Colon (tissue), 2 donors: ENCODE results near the gene NFAT5.
"Not testable (repeated sequence)": the region's sequence is repeated elsewhere in the genome, so short reads cannot be mapped to it uniquely, and the experiment has no call there.

ENCODE experiments used
- FAIRE-seq: peaks from 2 replicates; lab custom pipeline; 2012; peaks lifted over from hg19 to GRCh38; lab: Jason Lieb, UNC
- donor health status: control.
- donor health status: control.

NFAT5 gene

DNA sequence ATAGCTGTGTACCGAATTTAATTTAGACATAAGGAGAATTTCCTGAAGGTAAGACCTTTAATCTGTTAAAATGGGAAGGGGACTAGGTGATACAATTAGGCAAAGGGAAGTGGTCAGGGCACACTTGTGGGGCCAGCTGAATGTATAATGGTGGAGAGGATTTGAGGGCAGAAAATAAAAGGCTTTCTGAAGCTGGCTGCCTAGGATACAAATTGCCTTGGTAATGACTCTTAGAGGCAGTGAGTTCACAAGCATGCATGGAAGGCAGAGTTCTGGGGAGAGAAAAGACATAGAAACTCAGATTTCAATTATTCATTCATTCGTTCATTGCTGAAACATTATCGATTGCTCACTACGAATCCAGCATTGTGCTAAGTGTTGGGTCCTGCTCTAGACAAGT is 12.4 kb upstream of the NFAT5 start:
- FAIRE-seq: no peak

DNA sequence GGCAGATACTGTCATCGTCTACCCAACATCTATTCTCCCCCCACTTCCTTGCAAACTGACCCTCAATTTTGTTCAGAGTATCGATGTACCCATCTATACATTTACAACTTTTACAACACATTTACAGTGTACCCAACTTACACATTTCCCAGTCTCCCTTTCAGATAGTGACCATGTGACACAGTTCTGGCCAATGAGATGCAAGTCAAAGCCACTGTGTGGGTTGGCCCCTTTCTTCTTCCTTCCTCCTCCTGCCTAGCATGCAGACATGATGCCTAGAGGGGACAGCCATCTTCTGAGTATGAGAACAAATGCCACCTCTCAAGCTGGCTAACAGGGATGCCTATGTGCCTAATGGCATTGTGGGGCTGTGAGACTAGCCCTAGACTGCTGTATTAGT is 11.3 kb upstream of the NFAT5 start:
- no peak for FAIRE-seq

DNA sequence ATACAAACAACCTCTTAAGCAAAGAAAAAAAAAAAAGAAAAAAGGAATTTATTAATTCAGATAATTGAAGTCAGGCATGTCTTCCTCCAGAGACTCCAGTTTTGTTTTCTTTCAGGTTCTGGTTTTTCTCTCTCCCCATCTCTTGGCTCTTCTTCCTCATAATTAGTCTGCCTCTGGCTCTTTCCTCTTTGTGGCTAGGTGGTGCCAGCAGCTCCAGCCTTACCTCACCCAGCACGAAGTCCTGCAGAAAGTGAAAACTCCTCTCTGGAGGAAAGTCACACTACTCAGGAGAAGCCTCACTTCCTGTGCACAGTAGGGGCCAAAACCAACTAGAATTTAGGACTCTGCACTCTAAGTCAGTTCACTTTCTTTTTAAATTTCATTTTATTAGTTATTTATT is 10.3 kb upstream of the NFAT5 start:
- no peak for FAIRE-seq

DNA sequence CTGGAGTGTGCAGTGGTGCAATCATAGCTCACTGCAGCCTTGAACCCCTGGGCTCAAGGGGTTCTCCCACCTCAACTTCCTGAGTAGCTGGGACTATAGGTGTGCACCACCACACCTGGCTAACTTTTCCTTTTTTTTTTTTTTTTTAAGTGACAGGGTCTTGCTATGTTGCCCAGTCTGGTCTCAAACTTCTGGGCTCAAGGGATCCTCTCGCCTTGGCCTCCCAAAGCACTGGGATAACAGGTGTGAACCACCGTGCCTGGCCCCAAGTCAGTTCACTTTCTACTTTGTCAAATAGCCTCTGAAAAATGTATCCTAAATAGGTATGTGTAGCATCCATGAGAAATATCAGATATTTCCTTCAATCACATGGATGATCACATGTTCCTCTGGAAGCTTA is 9.9 kb upstream of the NFAT5 start:
- FAIRE-seq: no peak

DNA sequence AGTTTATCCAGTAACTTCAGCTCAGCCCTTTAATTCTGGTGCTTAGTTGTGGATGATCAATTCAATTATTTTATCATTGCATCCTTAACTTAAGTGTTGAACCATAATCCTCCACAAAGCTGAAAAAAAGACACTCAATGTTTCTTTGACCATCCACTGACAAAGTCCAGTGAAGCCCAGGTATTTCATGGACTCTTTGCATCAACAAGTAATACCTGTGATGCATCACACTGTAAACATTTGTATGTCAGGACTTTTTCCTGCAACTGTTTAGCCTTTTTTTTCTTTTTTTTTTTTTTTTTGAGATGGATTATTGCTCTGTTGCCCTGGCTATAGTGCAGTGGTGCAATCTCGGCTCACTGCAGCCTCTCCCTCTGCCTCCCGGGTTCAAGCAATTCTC is 6.6 kb upstream of the NFAT5 start:
- FAIRE-seq: no peak

DNA sequence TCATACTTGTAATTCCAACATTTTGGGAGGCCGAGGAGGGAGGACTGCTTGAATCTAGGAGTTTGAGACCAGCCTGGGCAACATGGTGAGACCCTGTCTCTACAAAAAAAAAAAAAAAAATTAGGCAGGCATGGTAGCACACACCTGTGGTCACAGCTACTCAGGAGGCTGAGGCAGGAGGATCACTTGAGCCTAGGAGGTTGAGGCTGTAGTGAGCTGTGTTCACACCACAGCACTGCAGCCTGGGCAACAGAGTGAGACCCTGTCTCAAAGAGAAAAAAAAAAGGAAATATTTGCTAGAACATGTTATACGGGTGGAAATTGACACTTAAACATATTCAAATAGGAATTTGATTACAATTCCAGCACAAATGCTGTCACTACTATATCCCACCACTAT is 4.4 kb upstream of the NFAT5 start:
- not testable (repeated sequence) for FAIRE-seq

DNA sequence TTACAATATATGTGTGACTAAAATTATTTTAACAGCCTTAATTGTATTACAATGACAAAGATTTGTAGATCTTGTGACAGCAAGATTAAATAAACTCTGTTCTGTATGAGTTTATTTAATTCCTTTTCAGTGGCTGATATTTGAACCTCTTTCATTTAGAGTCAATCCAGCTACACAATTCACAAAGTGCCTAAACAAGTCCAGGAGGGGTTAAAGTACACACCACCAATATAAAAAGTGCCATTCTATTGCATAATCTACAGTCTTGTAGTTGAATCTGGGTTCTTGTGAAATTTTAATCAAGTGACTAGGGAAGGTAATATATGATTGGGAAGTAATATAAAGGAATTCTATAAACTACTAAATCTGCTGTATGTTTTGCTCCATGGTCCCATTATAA is 3.9 kb upstream of the NFAT5 start:
- FAIRE-seq: no peak

DNA sequence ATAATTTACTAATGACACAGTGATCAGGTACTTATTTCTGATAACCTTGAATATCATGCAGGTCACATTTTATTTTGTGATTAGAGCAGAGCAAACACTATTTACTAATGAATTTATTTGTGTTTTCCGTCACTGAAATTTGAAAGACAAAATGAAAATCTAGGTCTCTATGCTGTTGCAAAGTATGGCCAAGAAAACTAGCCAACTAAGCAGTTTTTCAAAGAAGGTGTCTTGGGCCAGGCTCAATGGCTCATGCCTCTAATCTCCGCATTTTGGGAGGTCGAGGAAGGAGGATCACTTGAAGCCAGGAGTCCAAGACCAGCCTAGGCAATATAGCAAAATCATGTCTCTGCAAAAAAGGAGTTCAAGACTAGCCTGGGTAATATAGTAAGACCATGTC is 3.0 kb upstream of the NFAT5 start:
- no peak for FAIRE-seq

DNA sequence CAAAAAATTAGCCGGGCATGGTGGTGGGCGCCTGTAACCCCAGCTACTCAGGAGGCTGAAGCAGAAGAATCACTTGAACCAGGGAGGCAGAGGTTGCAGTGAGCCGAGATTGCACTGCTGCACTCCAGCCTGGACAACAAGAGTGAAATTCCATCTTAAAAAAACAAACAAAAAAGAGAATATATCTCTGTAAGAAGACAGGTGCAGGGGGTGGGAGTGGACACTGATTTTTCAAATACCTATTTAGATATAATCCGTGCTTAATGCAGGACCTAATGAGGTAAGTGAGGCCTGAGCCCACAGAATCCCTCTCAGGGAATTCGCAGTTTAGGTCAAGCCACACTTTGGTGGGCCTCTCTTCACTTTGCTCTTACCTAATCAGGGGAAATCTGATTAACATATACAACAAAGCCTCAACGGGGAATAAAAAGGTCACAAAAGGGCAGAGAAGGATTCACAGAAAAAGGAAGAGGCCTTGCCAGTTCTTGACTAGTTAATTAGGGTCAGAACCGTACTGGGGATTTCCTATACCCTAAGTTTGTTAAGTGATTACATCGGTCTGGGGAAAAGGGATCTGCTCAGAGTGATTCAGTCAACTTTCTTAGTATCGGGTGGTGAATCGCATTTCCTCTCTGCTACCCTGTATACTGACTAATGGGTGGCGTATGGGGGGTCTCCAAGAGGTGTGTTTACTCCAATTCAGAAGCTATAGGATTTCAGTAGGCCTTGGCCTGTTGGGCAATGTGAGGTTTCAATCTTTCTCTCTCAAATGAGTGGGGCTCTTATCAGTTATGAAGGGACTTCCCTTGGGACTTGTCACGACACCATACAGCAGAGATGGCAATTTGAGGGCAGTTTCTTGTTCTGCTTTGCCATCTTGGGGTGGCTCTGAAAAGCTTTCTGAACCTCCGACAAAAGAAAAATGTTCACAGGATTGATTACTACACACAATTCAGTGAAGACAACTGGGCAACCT is 1.9 kb upstream of the NFAT5 start:
- FAIRE-seq: no peak

DNA sequence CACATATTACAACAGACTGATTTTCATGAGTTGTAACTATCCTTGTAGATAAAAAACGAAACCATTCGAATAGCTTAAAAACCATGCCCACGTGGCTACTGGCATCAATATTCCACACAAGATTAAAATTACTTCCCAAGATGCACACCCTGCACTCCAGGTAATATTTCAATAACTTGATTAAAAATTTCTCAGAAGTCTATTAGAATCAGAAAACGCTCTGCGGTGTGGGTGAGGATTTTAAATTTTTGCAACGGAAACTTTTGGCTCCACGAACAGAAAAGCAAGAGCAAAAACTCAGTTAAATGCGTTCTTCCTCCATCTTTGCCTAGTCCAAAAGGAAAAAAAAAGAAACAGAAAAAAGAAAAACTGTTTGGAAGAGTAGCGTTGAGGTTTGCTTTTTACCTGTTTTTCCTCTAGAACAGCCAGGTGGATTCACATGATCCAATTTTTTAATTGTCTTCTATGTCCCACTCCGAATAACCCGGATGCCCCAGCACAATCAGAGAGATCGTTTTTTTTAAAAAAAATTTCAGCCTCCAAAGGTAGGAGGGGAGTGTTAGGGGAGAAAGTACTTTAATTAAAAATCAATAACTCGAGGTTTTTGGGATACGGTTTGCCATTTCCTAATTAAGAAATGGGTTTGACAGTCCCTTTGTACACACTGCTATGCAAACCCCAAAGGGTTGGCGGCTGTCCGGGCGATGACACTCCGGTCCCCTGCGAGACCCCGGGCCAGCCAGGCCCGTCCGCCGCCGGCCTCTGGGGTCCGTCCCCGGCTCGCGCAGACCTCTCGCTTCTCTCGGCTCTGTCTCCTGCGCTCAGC is 708 bp upstream of the NFAT5 start:
- FAIRE-seq: no peak

DNA sequence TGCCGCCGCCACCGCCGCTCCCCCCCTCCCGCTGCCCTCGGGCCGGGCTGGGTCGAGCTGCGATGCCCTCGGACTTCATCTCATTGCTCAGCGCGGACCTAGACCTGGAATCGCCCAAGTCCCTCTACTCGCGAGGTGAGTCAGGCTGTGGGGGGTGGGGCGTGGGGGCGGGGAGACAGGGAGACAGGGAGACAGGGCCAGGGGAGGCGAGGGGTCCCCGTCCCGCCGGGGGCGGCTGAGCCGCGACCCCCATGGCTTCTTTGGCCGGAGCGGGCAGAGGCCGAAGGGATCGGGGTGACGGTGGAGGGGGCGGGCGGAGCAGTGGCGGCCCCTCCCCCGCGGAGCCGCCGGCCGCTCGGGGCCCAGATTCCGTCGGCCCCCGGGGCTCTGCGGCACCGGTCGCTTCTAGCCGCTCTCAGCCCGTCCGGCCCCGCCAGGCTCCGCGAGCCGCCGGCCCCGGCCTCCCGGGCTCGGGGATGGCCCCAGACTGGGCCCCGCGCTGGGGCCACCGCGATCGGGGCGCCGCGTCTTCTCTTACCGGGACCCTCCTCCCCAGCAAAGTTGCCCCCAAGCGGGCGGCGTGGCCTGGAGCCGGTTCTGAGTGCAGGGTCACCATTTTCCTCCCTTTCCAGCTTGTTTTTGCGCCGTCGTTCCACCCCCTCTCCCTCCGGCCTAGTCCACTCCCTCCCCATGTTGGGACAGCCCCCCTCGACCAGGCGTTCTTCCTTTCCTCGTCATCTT is 644 bp downstream of the NFAT5 start:
- no peak for FAIRE-seq

DNA sequence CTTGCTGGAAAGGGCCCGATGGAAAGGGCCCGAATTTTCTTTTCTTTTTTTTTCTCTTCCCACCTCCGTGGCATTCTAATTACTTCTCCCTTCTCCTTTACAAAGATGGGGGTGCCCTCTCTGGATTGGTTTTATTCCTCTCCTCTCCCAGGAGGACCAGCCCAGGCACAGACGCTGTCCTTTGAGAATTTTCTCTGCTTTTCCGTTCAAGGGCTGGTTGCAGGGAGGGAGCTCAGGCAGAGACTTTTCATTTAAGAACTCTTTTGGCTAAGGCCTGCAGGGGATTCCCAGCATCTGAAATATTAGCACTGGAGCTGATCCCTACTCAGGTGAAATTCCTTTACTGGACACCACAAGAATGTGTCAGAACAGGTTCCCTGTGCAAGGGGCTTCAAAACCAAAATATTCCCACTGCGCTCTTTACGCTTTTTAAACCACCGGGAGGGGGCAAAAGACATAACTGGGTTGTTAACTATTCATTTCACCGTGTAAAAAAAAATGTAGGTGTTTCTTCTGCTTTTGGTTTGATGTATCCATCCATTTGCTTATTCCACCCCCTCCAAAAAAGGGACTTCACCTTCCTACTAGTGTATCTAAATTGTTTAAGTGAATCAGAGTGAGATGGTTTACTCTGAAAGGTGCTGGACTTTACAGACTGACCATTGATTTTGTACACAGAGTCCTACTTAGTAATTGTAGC is 1.4 kb downstream of the NFAT5 start:
- no peak for FAIRE-seq

DNA sequence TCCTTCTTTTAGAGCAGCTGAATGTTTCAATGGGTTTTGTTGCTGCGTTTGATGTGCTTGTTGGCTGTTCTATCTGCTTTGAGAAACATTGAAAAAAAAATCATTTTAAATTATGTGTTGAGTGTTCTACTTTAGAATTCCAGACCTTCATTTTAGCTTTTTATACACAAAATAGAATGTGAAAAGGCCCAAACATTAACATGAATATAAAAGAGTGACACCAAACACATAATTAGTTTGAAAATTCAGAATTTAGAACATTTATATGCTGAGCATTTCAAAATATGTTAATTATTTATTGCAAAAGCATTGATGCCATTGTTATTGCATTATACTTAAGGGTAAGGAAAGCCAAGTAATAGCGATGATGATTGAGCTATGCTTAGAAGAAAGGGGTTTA is 2.9 kb downstream of the NFAT5 start:
- no peak for FAIRE-seq

DNA sequence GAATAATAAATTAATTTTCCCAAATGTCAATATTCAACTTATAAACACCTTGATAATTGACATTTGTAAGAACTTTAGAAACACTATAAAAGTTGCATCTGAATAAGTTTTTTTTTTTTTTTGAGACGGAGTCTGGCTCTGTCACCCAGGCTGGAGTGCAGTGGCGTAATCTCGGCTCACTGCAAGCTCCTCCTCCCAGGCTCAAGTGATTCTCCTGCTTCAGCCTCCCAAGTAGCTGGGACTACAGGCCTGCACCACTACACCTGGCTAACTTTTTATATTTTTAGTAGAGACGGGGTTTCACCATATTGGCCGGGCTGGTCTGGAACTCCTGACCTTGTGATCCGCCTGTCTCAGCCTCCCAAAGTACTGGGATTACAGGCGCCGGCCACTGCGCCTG is 13.0 kb downstream of the NFAT5 start:
- not testable (repeated sequence) for FAIRE-seq

DNA sequence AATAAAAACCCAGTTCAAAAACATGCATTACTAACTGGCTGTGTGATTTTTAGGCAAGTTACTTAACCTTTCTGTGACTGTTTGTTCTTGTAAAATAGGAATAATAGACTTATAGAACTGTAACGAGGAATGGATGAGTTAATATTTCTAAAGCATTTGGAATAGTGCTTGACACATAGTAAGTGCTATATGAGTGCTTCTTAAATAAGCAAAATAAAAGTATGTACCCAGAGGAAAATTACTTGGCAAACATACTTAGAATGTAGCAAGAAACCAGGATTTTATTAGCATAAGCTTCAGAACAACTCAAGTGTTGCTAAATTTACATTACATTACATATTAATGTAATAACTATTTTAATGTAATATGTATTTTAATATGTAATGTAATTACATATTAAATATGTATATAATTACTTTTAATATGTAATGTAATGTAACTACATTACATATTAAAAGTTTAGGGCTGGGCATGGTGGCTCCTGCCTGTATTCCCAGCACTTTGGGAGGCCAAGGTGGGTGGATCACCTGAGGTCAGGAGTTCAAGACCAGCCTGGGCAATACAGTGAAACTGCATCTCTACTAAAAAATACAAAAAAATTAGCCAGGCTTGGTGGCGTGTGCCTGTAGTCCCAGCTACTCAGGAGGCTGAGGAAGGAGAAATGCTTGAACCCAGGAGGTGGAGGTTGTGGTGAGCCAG is 14.2 kb downstream of the NFAT5 start:
- no peak for FAIRE-seq

DNA sequence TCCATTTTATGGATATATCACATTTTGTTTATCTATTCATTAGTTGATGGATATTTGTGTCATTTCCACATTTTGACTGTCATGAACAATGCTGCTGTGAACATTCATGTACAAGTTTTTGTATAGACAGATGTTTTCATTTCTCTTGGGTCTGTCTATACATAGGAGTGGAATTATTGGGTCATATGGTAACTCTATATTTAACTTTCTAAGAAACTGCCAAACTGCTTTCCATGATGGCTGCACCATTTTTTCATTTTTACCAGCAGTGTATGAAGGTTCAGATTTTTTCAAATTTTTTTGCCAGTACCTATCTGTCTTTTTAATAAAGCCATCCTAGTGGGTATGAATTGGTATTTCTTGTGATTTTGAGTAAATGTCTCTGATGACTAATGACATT is 15.5 kb downstream of the NFAT5 start:
- FAIRE-seq: no peak

DNA sequence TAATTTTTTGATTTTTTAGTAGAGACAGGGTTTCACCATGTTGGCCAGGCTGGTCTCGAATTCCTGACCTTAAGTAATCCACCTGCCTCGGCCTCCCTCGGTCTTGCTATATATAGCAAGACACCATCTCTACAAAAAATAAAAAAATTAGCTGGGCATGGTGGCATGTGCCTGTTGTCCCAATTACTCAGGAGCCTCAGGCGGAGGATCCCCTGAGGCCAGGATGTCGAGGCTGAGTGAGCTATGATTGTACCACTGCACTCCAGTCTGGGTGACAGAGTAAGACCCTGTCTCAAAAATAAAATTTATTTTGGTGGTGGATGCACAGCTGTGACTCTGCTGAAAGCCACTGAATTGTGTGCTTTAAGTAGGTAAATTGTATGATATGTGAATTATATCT is 18.7 kb downstream of the NFAT5 start:
- not testable (repeated sequence) for FAIRE-seq

DNA sequence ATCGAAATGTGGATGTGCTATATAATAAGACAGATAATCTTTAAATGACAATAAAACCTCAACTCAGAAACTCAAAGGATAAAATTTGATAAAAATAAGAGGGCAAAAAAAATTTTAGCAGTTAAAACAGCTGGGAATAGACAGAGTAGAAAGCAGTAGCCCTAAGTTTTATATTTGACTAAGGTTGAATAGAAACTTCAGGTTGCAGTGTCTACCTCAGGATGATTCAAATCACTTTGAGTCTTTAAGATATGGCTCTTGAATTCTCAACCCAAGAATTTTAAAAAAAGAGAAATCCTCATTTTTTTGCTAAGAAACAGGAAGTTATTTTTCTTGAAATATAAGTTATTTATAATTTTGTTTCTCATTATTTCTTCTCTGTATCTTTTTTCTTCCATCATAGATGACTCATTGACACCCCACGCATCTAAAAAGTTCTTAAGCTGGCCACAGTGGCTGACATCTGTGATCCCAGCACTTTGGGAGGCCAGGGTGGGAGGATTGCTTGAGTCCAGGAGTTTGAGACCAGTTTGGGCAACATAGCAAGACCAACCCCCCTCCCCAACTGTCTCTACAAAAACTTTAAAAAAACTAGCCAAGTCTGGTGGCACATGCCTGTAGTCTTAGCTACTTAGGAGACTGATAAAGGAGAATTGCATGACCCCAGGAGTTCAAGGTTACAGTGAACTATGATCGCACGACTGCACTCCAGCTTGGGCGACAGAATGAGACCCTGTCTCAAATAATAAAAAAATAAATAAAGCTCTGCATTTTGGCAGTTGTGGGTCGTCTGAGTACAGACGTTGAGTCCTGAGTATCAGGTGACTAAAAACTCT is 23.9 kb downstream of the NFAT5 start:
- no peak for FAIRE-seq

DNA sequence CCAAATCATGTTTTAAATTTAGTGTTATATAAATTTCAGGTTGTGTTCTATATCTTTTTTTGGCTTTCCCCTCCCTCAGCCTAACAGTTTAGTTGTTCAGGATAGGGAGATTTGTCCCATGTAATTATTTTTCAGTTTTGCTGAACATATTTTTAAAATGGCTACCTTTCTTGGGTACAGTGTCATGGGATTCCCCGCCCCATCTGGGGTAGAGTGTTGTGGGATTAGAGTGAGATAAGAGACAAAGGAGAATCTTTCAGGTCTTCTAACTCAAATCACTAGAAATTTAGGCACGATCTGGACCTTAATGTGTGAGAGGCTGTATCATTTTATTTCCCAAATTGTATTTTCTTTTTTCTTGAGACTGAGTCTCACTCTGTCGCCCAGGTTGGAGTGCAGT is 24.8 kb downstream of the NFAT5 start:
- FAIRE-seq: no peak

DNA sequence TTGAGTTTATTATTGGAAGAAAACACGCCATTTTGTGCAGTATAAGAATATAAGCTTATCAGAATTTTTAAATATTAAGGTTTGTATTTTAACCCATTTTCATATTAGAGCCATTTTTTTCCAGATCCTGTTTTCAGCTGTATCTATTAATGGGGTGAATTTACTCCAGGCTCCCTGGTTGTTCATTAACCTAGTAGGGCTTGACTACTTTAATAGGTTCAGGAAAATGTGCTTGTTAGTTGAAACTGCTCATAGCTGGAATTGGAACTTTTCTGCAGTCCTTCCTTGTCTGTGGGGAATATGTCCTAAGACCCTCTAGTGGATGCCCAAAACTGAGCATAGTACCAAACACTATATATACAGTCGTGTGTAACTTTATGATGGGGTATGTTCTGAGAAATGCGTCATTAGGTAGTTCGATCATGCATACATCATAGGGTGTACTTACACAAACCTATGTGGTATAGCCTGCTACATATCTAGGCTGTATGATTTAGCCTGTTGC is 28.0 kb downstream of the NFAT5 start:
- no peak for FAIRE-seq
